ENCODE measurements around the gene MAST3.

- TF ChIP-seq, protein P1, sequence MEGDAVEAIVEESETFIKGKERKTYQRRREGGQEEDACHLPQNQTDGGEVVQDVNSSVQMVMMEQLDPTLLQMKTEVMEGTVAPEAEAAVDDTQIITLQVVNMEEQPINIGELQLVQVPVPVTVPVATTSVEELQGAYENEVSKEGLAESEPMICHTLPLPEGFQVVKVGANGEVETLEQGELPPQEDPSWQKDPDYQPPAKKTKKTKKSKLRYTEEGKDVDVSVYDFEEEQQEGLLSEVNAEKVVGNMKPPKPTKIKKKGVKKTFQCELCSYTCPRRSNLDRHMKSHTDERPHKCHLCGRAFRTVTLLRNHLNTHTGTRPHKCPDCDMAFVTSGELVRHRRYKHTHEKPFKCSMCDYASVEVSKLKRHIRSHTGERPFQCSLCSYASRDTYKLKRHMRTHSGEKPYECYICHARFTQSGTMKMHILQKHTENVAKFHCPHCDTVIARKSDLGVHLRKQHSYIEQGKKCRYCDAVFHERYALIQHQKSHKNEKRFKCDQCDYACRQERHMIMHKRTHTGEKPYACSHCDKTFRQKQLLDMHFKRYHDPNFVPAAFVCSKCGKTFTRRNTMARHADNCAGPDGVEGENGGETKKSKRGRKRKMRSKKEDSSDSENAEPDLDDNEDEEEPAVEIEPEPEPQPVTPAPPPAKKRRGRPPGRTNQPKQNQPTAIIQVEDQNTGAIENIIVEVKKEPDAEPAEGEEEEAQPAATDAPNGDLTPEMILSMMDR (IDR thresholded peaks at IDR 0.05; ENCODE audit: poor library complexity, severe bottlenecking), result no peak
- TF ChIP-seq EP300 (conservative IDR thresholded peaks at IDR 0.05; ENCODE audit: poor library complexity, severe bottlenecking), result no peak
- no peak for TF ChIP-seq POLR2AphosphoS5 (IDR thresholded peaks at IDR 0.05)
- TF ChIP-seq EZH2 (IDR thresholded peaks at IDR 0.05; ENCODE audit: borderline replicate concordance, insufficient read depth, low read length, poor library complexity, severe bottlenecking), result no peak
- no peak for TF ChIP-seq MXI1 (conservative IDR thresholded peaks at IDR 0.05; ENCODE audit: poor library complexity, severe bottlenecking)
- no peak for TF ChIP-seq REST (IDR thresholded peaks at IDR 0.05; ENCODE audit: borderline replicate concordance)
Observed at GRCh38 chr19:18068395-18068794, 29.2 kb upstream of the MAST3 start.
